ENCODE results near the gene ARL5B.
A peak's percentile ranks its signal among the peaks of the same experiment; 100 is the strongest.

The ARL5B gene

DNA sequence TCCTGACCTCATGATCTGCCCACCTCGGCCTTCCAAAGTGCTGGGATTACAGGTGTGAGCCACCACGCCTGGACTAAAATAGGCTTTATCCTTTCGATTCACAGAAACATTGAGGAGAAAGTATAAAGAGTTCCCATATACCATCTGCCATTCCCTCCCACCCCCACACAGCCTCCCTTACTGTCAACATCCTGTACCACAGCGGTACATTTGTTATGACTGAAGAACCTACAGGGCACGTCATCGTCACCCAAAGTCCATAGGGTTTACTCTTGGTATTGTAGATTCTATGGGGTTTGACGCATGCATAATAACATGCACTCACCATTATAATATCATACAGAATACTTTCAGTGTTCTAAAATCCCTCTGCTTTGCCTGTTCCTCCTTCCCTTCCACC is 28.0 kb downstream of the ARL5B start:
- no peak for DNase-seq (ENCODE audit: low read depth in 2 of 2)
- no peak overlapping the region for H3K4me3 ChIP-seq (replicated peaks in 1 of 2; ENCODE audit: low read depth in 2 of 2, low read length in 2 of 2)
- TF ChIP-seq, protein P1, sequence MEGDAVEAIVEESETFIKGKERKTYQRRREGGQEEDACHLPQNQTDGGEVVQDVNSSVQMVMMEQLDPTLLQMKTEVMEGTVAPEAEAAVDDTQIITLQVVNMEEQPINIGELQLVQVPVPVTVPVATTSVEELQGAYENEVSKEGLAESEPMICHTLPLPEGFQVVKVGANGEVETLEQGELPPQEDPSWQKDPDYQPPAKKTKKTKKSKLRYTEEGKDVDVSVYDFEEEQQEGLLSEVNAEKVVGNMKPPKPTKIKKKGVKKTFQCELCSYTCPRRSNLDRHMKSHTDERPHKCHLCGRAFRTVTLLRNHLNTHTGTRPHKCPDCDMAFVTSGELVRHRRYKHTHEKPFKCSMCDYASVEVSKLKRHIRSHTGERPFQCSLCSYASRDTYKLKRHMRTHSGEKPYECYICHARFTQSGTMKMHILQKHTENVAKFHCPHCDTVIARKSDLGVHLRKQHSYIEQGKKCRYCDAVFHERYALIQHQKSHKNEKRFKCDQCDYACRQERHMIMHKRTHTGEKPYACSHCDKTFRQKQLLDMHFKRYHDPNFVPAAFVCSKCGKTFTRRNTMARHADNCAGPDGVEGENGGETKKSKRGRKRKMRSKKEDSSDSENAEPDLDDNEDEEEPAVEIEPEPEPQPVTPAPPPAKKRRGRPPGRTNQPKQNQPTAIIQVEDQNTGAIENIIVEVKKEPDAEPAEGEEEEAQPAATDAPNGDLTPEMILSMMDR (IDR thresholded peaks at IDR 0.05; ENCODE audit: low read depth, low read length), result no peak

DNA sequence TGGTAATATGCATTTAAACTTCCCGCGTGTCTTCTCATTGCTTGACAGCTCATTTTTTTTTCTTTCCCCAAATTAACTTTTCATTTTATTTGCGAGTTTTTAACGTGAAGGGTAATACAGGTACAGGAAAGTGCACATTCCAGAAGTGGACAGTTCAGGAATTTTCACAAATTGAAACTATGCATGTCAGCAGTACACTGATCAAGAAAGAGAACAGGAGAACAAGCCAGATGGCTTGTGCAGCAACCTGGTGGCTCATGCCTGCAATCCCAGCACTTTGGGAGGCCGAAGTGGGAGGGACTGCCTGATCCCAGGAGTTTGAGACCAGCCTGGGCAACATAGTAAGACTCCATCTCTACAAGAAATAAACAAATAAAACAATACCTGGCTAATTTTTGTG is 28.5 kb downstream of the ARL5B start:
- TF ChIP-seq, protein P1 (IDR thresholded peaks at IDR 0.05; ENCODE audit: low read depth, low read length), result no peak
- DNase-seq (ENCODE audit: low read depth in 2 of 2), result no peak
- H3K4me3 ChIP-seq (replicated peaks in 1 of 2; ENCODE audit: low read depth in 2 of 2, low read length in 2 of 2), result no peak overlapping the region

DNA sequence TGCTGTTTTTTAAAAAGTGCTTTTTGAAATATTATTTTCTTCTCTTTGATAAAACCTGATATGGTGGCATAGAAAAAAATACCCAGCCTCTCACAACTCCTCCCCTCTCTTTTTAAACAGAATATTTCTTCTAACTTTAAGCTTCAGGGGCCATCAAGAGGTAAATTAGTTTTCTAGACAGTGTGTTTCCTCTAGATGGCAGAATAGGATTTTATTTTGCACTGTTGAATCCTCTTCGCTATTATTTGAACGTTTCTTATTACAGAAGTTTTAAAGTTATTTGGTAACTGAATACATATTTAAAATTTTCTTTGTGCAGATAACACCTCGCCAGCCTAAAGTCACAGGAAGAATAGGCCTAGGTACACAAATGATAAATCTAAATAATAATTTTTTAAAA is 30.3 kb downstream of the ARL5B start:
- peak; percentile 61 to 64 for DNase-seq (ENCODE audit: low read depth in 2 of 2)
- TF ChIP-seq, protein P1 (IDR thresholded peaks at IDR 0.05; ENCODE audit: low read depth, low read length), result peak; percentile 27
- no peak overlapping the region for H3K4me3 ChIP-seq (replicated peaks in 1 of 2; ENCODE audit: low read depth in 2 of 2, low read length in 2 of 2)

DNA sequence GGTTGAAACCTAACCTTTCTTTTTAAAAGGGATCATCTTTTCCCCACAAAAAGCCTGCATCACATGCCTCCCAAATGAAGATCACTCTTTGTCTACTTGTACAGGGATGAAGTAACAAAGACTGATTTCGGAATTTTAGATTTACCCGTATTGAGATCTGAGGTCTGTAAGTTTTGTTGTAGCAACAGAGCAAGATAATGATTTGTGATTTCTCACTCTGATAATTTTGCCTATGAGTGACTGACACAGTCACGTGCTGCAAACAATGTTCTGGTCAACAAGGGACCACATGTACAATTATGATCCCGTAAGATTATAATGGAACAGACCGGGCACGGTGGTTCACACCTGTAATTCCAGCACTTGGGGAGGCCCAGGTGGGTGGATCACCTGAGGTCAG is 31.3 kb downstream of the ARL5B start:
- TF ChIP-seq, protein P1 (IDR thresholded peaks at IDR 0.05; ENCODE audit: low read depth, low read length), result no peak
- H3K4me3 ChIP-seq (replicated peaks in 1 of 2; ENCODE audit: low read depth in 2 of 2, low read length in 2 of 2), result no peak overlapping the region
- no peak for DNase-seq (ENCODE audit: low read depth in 2 of 2)

DNA sequence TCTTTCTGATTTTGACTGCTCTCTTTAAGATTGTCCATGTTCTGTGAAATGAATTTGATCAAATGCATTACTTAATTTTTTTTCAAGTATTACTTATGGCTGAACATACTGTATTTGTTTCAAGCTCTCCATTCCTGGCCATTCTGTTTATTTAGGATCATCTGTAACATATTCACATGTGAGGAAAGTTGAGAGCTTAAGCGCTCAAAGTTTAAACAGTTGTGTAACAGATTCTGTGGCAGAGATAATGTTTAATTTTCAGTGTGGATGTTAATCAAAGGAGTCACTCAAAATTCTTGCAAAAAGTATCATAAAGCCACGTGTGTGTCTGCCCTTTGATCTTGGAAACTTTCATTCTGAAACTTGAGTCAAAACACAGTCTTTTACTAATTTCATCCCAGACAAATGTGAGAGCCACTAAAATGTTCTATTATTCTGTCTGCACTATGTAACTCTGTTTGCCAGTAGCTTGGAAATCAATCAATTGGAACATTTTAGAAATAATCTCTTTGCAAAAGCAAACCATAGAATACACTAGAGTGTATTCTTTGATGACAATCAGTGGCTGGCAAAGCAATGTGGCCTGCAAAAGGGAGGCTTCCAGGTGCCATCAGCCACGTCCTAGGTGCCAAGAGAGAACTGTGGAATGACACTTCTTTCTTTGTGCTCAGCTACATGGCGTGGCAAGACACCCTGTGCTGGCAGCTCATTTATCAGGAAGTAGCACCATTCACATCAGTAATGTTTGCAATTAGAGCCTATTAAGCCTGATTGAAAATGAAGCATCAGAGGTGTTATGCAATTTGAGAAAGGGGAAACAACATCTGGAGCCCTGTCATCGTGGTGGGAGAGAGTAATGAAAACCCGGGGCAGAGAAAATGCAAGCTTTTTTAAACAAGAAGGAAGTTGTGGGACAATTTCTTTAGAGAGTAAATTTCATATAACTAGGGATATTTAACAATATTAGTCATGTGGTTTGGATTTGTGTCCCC is 40.9 kb downstream of the ARL5B start:
- TF ChIP-seq, protein P1 (IDR thresholded peaks at IDR 0.05; ENCODE audit: low read depth, low read length), result no peak
- no peak for DNase-seq (ENCODE audit: low read depth in 2 of 2)

DNA sequence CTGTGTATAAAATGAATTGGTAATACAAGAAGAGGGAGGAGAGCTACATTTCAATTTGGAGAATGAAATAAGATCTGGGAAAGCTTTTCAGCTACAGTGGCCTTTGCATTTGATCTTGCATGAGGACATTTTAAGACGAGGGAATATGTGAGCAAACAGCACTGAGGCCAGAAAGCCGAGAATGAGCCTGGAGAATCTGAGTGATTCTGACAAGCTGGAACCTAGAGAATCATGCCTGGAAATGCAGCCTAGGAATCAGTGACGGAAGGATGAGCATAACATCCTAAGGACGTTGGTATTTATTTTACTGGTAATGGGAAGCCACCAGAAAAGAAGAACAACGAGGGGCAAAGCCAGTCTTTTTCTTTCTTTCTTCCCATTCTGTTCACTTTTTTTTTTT is 44.3 kb downstream of the ARL5B start:
- DNase-seq (ENCODE audit: low read depth in 2 of 2), result no peak
- no peak overlapping the region for H3K4me3 ChIP-seq (replicated peaks in 1 of 2; ENCODE audit: low read depth in 2 of 2, low read length in 2 of 2)
- TF ChIP-seq, protein P1 (IDR thresholded peaks at IDR 0.05; ENCODE audit: low read depth, low read length), result no peak

More for the DNA sequence above, 40.9 kb downstream of the ARL5B start:
- H3K4me3 ChIP-seq (replicated peaks in 1 of 2; ENCODE audit: low read depth in 2 of 2, low read length in 2 of 2), result no peak overlapping the region

Data from cardiac fibroblast (primary cell).